ENCODE data around the gene PEX13. TPM values are rescaled to one million over a fixed set of nuclear protein-coding genes. Genes with fewer than 3 reads are reported as not detected.
"Not testable (repeated sequence)": the region's sequence is repeated elsewhere in the genome, so short reads cannot be mapped to it uniquely, and the experiment has no call there.

Gene PEX13
- 10 to 100 TPM; 16.5 to 19.9 TPM for total RNA-seq
- long read RNA-seq, full-length matches to known transcripts: 8 of 9 reads
- long read RNA-seq, partial matches to known transcripts: 0 of 9 reads
- long read RNA-seq, other reads (novel, unspliced or antisense): 1 of 9 reads

GRCh38 chr2:61017556-61018317, at the start of gene PEX13, which contains the start of gene PUS10:
TSS of gene PEX13 (plus strand) at chr2:61017720. CDS start at chr2:61017760, 40 bp downstream.
TSS of gene PUS10 (minus strand) at chr2:61018255. CDS start at chr2:61011890, 6,365 bp downstream.
- intact Hi-C loops (cut with DNase I): no loop called here
- DNase-seq (peak; percentile 79), ATAC-seq (peak; percentile 96 to 98)

- intact Hi-C loops (cut with DNase I): no loop called here
- no peak for ATAC-seq
- no peak for DNase-seq
These were observed 44.4 kb upstream of the PEX13 start for GRCh38 chr2:60972889-60973656.

- ATAC-seq: no peak
- DNase-seq: no peak
- intact Hi-C loops (cut with DNase I): no loop called here
These were observed 43.8 kb upstream of the PEX13 start for GRCh38 chr2:60973705-60974104.

- DNase-seq (no peak), ATAC-seq (no peak)
- intact Hi-C loops (cut with DNase I): no loop called here
These were observed 42.9 kb upstream of the PEX13 start for GRCh38 chr2:60974652-60975051.

- ATAC-seq (no peak), DNase-seq (no peak)
- intact Hi-C loops (cut with DNase I): no loop called here
These were observed 41.2 kb upstream of the PEX13 start for GRCh38 chr2:60976256-60976850.

- ATAC-seq (no peak), DNase-seq (no peak)
- intact Hi-C loops (cut with DNase I): no loop called here
These were observed 40.5 kb upstream of the PEX13 start for GRCh38 chr2:60976875-60977561.

GRCh38 chr2:60977562-60977895, 40.0 kb upstream of the PEX13 start:
- intact Hi-C loops (cut with DNase I): no loop called here
- ATAC-seq (no peak), DNase-seq (no peak)

- intact Hi-C loops (cut with DNase I): no loop called here
- no peak for ATAC-seq
- DNase-seq: no peak
These were observed 38.3 kb upstream of the PEX13 start for GRCh38 chr2:60979231-60979630.

GRCh38 chr2:60980071-60980815, 37.3 kb upstream of the PEX13 start:
- no peak for DNase-seq
- intact Hi-C loops (cut with DNase I): no loop called here

GRCh38 chr2:60982066-60982465, 35.5 kb upstream of the PEX13 start:
- ATAC-seq; DNase-seq; intact Hi-C loops (cut with DNase I): not testable (repeated sequence)

More at GRCh38 chr2:60980071-60980815, 37.3 kb upstream of the PEX13 start:
- ATAC-seq: no peak

GRCh38 chr2:60984720-60985119, 32.8 kb upstream of the PEX13 start:
- no peak for ATAC-seq
- no peak for DNase-seq
- intact Hi-C loops (cut with DNase I): no loop called here

- intact Hi-C loops (cut with DNase I): no loop called here
- DNase-seq (no peak), ATAC-seq (no peak)
These were observed 30.5 kb upstream of the PEX13 start for GRCh38 chr2:60987041-60987440.

- intact Hi-C loops (cut with DNase I); ATAC-seq: not testable (repeated sequence)
These were observed 29.9 kb upstream of the PEX13 start for GRCh38 chr2:60987656-60988055.

GRCh38 chr2:60989259-60989658, 28.3 kb upstream of the PEX13 start:
- ATAC-seq: no peak
- intact Hi-C loops (cut with DNase I): no loop called here

More at GRCh38 chr2:60987656-60988055, 29.9 kb upstream of the PEX13 start:
- DNase-seq: not testable (repeated sequence)

GRCh38 chr2:60991644-60992043, 25.9 kb upstream of the PEX13 start:
- intact Hi-C loops (cut with DNase I): no loop called here
- no peak for ATAC-seq

More at GRCh38 chr2:60989259-60989658, 28.3 kb upstream of the PEX13 start:
- DNase-seq: no peak

GRCh38 chr2:60992985-60993392, 24.5 kb upstream of the PEX13 start:
- peak in 1 of 2 donors; percentile 49 for ATAC-seq
- no peak for DNase-seq
- intact Hi-C loops (cut with DNase I): no loop called here

More at GRCh38 chr2:60991644-60992043, 25.9 kb upstream of the PEX13 start:
- no peak for DNase-seq

GRCh38 chr2:60994131-60994530, 23.4 kb upstream of the PEX13 start:
- no peak for DNase-seq
- ATAC-seq: no peak
- intact Hi-C loops (cut with DNase I): no loop called here
